BLaER1 (cell line): Measurements from ENCODE around the gene ABCB7.

Experiments used
- H3K27ac ChIP-seq: shearing (Covaris generic); formaldehyde crosslinking; 2 replicates; pipeline ENCODE4 v1.8.1; 2022
- H3K27me3 ChIP-seq: shearing (Covaris generic); formaldehyde crosslinking; 2 replicates; pipeline ENCODE4 v1.8.1; 2022
- H3K36me3 ChIP-seq: shearing (Covaris generic); formaldehyde crosslinking; 2 replicates; pipeline ENCODE4 v1.8.1; 2022
- H3K4me1 ChIP-seq: shearing (Covaris generic); formaldehyde crosslinking; 2 replicates; pipeline ENCODE4 v1.8.1; 2022
- H3K4me2 ChIP-seq: shearing (Covaris generic); formaldehyde crosslinking; 2 replicates; pipeline ENCODE4 v1.8.1; 2022
- H3K4me3 ChIP-seq: shearing (Covaris generic); formaldehyde crosslinking; 2 replicates; pipeline ENCODE4 v1.8.1; 2022
- H3K9ac ChIP-seq: shearing (Covaris generic); formaldehyde crosslinking; 2 replicates; pipeline ENCODE4 v1.8.1; 2022
- H3K9me3 ChIP-seq: shearing (Covaris generic); formaldehyde crosslinking; 2 replicates; pipeline ENCODE4 v1.8.1; 2022
- H4K20me1 ChIP-seq: shearing (Covaris generic); formaldehyde crosslinking; 2 replicates; pipeline ENCODE4 v1.8.1; 2022
- Cebpa-rat ChIP-seq: shearing (Covaris generic); IDR thresholded peaks from 2 replicates; pipeline ENCODE4 v1.8.1; 2022

Gene ABCB7

DNA sequence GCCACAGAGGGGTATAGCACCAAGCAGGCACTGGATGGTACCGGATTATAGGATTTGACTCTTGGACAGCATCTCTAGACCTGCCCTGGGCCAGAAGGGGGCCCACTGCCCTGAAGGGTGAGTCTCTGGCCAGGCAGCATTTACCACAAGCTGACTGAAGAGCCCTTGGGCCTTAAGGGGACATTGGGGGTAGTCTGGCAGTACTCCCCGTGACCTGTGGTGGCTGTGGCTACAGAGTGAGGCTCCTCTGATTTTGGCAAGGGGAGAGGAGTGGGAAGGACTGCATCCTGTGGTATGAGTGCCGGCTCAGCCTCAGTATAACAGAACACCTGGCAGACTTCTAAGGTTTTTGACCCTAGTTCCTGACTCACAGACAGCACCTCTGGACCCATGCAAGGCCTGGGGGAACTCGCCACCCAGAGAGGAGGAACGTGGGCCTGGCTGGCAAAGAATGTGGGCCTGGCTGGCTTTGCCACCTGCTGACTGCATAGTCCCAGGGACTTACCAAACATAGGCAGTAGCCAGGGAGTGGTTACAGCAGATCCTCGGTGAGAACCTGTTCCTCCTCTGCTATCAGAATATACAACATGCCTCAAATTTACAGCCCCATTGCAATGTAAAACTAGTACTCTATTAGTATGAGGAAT lies 48.1 kb downstream of the ABCB7 start:
- H3K4me3 ChIP-seq, result no peak overlapping the region
- no peak overlapping the region for H3K27ac ChIP-seq
- H3K4me2 ChIP-seq, result no peak overlapping the region
- H3K36me3 ChIP-seq, result peaks cover 19% of the 10 kb centered on the region
- no peak for TF ChIP-seq Cebpa-rat
- H3K4me1 ChIP-seq, result no peaks in the 10 kb centered on the region
- H3K9me3 ChIP-seq, result 0 out of 2 replicates have a peak, but pooled peaks cover 15% of the 10 kb centered on the region
- H4K20me1 ChIP-seq, result peaks cover 17% of the 10 kb centered on the region; the same call in 1 of the 2 replicates
- H3K27me3 ChIP-seq, result peaks cover 68% of the 10 kb centered on the region
- H3K9ac ChIP-seq, result no peak overlapping the region

DNA sequence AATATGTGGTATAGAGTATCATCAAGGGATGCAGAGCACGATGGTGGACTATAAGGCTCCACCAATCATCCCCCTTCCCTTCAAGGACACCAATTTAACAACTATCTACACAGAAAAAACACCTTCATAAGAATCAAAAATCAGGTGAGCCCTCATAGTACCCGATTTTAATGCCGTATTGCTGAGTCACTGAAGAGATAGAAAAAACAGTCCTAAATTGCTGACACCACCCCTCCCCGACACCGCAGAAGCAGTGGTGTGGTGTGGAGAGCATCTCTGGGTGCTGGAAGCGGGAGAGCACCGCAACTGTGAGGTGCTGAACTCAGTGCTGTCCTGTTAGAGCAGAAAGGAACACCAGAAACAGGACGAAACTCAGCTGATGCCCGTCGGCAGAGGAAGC lies 49.3 kb downstream of the ABCB7 start:
- Histone ChIP-seq H4K20me1 (peaks cover 17% of the 10 kb centered on the region; the same call in 1 of the 2 replicates), H3K27ac (no peak overlapping the region), H3K4me3 (no peak overlapping the region), H3K36me3 (peaks cover 19% of the 10 kb centered on the region), H3K27me3 (peaks cover 72% of the 10 kb centered on the region), H3K9me3 (0 out of 2 replicates have a peak, but pooled peaks cover 15% of the 10 kb centered on the region), H3K4me2 (no peak overlapping the region), H3K4me1 (no peaks in the 10 kb centered on the region), H3K9ac (no peak overlapping the region)
- no peak for TF ChIP-seq Cebpa-rat

DNA sequence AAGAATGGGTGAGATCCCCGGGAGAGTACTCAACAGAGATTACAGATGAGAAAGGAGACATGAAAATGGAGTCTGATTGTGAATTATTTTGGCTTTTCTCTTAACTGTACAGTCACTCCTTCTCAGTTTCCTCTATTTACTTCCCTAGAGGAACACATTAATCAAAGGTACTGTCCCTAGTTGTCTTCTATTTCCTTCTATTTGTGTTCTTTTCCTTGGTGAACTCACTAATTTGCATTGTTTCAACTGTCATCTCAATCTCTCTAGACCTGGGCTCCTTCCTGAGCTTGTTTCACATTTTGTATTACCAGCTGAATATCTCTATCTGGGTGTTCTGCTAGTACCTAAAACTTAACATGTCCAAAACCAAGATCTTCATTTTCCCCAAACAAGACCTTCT lies 59.8 kb downstream of the ABCB7 start:
- no peak for TF ChIP-seq Cebpa-rat
- Histone ChIP-seq H4K20me1 (peaks cover 5% of the 10 kb centered on the region; the same call in 1 of the 2 replicates), H3K4me1 (no peaks in the 10 kb centered on the region), H3K4me2 (no peak overlapping the region), H3K4me3 (no peak overlapping the region), H3K9me3 (no peaks in the 10 kb centered on the region), H3K9ac (no peak overlapping the region), H3K27ac (no peak overlapping the region), H3K27me3 (peaks cover 73% of the 10 kb centered on the region), H3K36me3 (no peaks in the 10 kb centered on the region)

- Histone ChIP-seq H3K4me1 (no peaks in the 10 kb centered on the region), H3K27me3 (peaks cover 64% of the 10 kb centered on the region), H3K9me3 (peaks cover 9% of the 10 kb centered on the region; the same call in 1 of the 2 replicates), H3K9ac (no peak overlapping the region), H3K4me3 (no peak overlapping the region), H3K36me3 (no peaks in the 10 kb centered on the region), H3K27ac (no peak overlapping the region), H4K20me1 (no peaks in the 10 kb centered on the region), H3K4me2 (no peak overlapping the region)
- no peak for TF ChIP-seq Cebpa-rat
Measured at GRCh38 chrX:75086731-75087195, 69.3 kb downstream of the ABCB7 start.

GRCh38 chrX:75084757-75085156 lies 71.3 kb downstream of the ABCB7 start:
- no peak overlapping the region for H3K4me2 ChIP-seq
- H3K27me3 ChIP-seq, result peaks cover 72% of the 10 kb centered on the region
- no peaks in the 10 kb centered on the region for H4K20me1 ChIP-seq
- H3K9ac ChIP-seq, result no peak overlapping the region
- no peak for TF ChIP-seq Cebpa-rat
- H3K36me3 ChIP-seq, result no peaks in the 10 kb centered on the region
- peaks cover 9% of the 10 kb centered on the region; the same call in 1 of the 2 replicates for H3K9me3 ChIP-seq
- no peaks in the 10 kb centered on the region for H3K4me1 ChIP-seq
- no peak overlapping the region for H3K27ac ChIP-seq
- H3K4me3 ChIP-seq, result no peak overlapping the region

DNA sequence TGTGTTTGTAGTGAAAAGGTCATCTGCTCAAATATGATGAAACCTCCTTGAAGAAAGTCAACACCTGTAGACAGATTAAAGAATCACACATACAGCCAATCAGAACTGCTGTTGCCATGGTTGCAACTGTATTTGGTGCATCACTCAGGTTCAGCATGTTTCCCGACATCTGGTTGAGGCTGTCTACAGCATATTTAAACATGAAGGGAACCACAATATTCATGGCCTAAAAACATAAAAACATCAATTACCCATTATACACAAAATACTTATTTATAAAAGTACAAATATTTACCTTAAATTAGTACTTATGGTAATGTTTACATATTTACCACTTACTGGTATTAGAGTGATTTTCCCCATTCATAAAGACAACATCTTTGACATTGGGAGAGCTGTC lies 79.7 kb downstream of the ABCB7 start:
- Histone ChIP-seq H3K27ac (no peak overlapping the region), H3K4me1 (no peaks in the 10 kb centered on the region), H3K27me3 (peaks cover 26% of the 10 kb centered on the region), H3K9me3 (no peaks in the 10 kb centered on the region), H3K4me3 (no peak overlapping the region), H4K20me1 (0 out of 2 replicates have a peak, but pooled peaks cover 6% of the 10 kb centered on the region), H3K4me2 (no peak overlapping the region), H3K36me3 (peaks cover 7% of the 10 kb centered on the region; the same call in 1 of the 2 replicates), H3K9ac (no peak overlapping the region)
- no peak for TF ChIP-seq Cebpa-rat

GRCh38 chrX:75074475-75074874 lies 81.6 kb downstream of the ABCB7 start:
- Histone ChIP-seq H3K4me3 (no peak overlapping the region), H3K27me3 (peaks cover 10% of the 10 kb centered on the region; the same call in 1 of the 2 replicates), H3K4me1 (no peaks in the 10 kb centered on the region), H3K4me2 (no peak overlapping the region), H3K9me3 (no peaks in the 10 kb centered on the region), H4K20me1 (0 out of 2 replicates have a peak, but pooled peaks cover 6% of the 10 kb centered on the region), H3K9ac (no peak overlapping the region), H3K27ac (no peak overlapping the region), H3K36me3 (peaks cover 7% of the 10 kb centered on the region; the same call in 1 of the 2 replicates)
- TF ChIP-seq Cebpa-rat, result no peak

DNA sequence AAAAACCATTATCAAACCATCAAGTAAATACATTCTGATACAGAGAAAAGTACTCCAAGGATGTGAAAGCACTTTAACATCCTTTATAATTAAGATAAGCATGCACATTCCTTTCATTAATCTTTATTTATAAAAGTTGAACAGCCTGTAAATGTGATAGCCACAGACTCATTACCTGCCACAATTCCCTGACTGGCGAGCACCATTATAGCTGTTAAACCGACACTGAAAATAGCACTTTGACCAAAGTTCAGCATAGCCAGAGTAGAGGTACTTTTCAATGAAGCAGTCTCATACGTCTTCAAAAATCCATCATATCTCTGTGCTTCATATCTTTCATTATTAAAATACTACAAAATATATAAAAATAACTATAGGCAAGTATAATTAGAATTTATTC lies 84.7 kb downstream of the ABCB7 start:
- Histone ChIP-seq H3K36me3 (peaks cover 7% of the 10 kb centered on the region; the same call in 1 of the 2 replicates), H4K20me1 (0 out of 2 replicates have a peak, but pooled peaks cover 6% of the 10 kb centered on the region), H3K27me3 (peaks cover 13% of the 10 kb centered on the region; the same call in 1 of the 2 replicates), H3K27ac (no peak overlapping the region), H3K4me1 (no peaks in the 10 kb centered on the region), H3K4me2 (no peak overlapping the region), H3K9ac (no peak overlapping the region), H3K4me3 (no peak overlapping the region), H3K9me3 (no peaks in the 10 kb centered on the region)
- TF ChIP-seq Cebpa-rat, result no peak

DNA sequence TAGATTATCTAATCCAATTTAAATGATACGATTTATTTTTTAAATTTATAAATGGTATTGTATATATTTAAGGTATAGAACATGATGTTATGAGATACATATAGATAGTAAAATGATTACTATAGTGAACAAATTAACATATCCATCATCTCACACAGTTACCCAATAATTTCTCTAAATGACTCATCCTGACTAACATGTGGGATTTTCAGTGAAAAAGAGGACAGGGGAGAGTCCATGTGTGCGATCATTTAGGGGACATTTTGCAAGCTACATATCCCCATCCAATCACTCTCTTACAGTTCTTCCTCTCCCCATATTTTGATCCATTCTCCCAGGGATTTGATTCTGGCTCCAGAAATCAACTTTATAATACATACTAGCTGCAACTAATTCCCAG lies 88.2 kb downstream of the ABCB7 start:
- H3K36me3 ChIP-seq, result no peaks in the 10 kb centered on the region
- no peaks in the 10 kb centered on the region for H3K9me3 ChIP-seq
- peaks cover 20% of the 10 kb centered on the region; the same call in 1 of the 2 replicates for H3K27me3 ChIP-seq
- H3K4me3 ChIP-seq, result no peak overlapping the region
- no peak for TF ChIP-seq Cebpa-rat
- no peak overlapping the region for H3K9ac ChIP-seq
- H3K4me2 ChIP-seq, result no peak overlapping the region
- no peaks in the 10 kb centered on the region for H3K4me1 ChIP-seq
- H3K27ac ChIP-seq, result no peak overlapping the region
- H4K20me1 ChIP-seq, result no peaks in the 10 kb centered on the region

GRCh38 chrX:75061701-75062100 lies 94.4 kb downstream of the ABCB7 start:
- H3K36me3 ChIP-seq, result 0 out of 2 replicates have a peak, but pooled peaks cover 6% of the 10 kb centered on the region
- H3K4me2 ChIP-seq, result no peak overlapping the region
- H4K20me1 ChIP-seq, result no peaks in the 10 kb centered on the region
- no peaks in the 10 kb centered on the region for H3K4me1 ChIP-seq
- peaks cover 20% of the 10 kb centered on the region; the same call in 1 of the 2 replicates for H3K27me3 ChIP-seq
- no peak for TF ChIP-seq Cebpa-rat
- H3K4me3 ChIP-seq, result no peak overlapping the region
- no peak overlapping the region for H3K9ac ChIP-seq
- no peak overlapping the region for H3K27ac ChIP-seq
- no peaks in the 10 kb centered on the region for H3K9me3 ChIP-seq
